ENCODE data around the gene SGMS1.

SGMS1 gene

GRCh38 chr10:50334273-50334672, 289.5 kb downstream of the SGMS1 start:
- DNase-seq (ENCODE audit: low spot score) = no peak

GRCh38 chr10:50333872-50334271, 289.9 kb downstream of the SGMS1 start:
- no peak for DNase-seq (ENCODE audit: low spot score)

- no peak for DNase-seq (ENCODE audit: low spot score)
These were observed 291.5 kb downstream of the SGMS1 start for GRCh38 chr10:50332108-50332842.

GRCh38 chr10:50331486-50331885, 292.3 kb downstream of the SGMS1 start:
- DNase-seq (ENCODE audit: low spot score) = no peak

GRCh38 chr10:50326757-50327701, 296.7 kb downstream of the SGMS1 start:
- peak; percentile 22 for DNase-seq (ENCODE audit: low spot score)

GRCh38 chr10:50326172-50326555, 297.6 kb downstream of the SGMS1 start:
- DNase-seq (ENCODE audit: low spot score) = no peak

- peak; percentile 27 for DNase-seq (ENCODE audit: low spot score)
These were observed 298.1 kb downstream of the SGMS1 start for GRCh38 chr10:50325449-50326171.

GRCh38 chr10:50324680-50325393, 298.9 kb downstream of the SGMS1 start:
- DNase-seq (ENCODE audit: low spot score) = no peak

- no peak for DNase-seq (ENCODE audit: low spot score)
These were observed 299.7 kb downstream of the SGMS1 start for GRCh38 chr10:50324046-50324445.

GRCh38 chr10:50322077-50322476, 301.7 kb downstream of the SGMS1 start:
- no peak for DNase-seq (ENCODE audit: low spot score)

GRCh38 chr10:50318129-50318528, 305.6 kb downstream of the SGMS1 start:
- DNase-seq (ENCODE audit: low spot score) = no peak

GRCh38 chr10:50316695-50317648, 306.8 kb downstream of the SGMS1 start:
- DNase-seq (ENCODE audit: low spot score) = no peak

GRCh38 chr10:50316174-50316573, 307.6 kb downstream of the SGMS1 start:
- no peak for DNase-seq (ENCODE audit: low spot score)

GRCh38 chr10:50315424-50315823, 308.3 kb downstream of the SGMS1 start:
- no peak for DNase-seq (ENCODE audit: low spot score)

- no peak for DNase-seq (ENCODE audit: low spot score)
These were observed 309.3 kb downstream of the SGMS1 start for GRCh38 chr10:50314169-50315071.

- DNase-seq (ENCODE audit: low spot score) = no peak
These were observed 311.0 kb downstream of the SGMS1 start for GRCh38 chr10:50312464-50313437.

GRCh38 chr10:50310560-50311174, 313.1 kb downstream of the SGMS1 start:
- DNase-seq (ENCODE audit: low spot score) = peak; percentile 47

- no peak for DNase-seq (ENCODE audit: low spot score)
These were observed 314.4 kb downstream of the SGMS1 start for GRCh38 chr10:50309342-50309741.

All from iPS-NIHi11 (cell line).